CD4-positive, alpha-beta T cell treated with Interleukin-15 for 4 hours (primary cell): ENCODE data around the gene SYNC.

ENCODE experiments used
- DNase-seq: peaks from one replicate; pipeline ENCODE4 v3.0.0-alpha.2; 2020; ENCODE audit warnings: low spot score

Gene SYNC

GRCh38 chr1:32702599-32703478, at the start of gene SYNC:
Gene SYNC, minus strand, starts transcription at chr1:32702770. Its CDS starts 110 bp downstream, at chr1:32702660.
- no peak for DNase-seq

- no peak for DNase-seq
These were observed 47.2 kb upstream of the SYNC start for GRCh38 chr1:32749771-32750170.

- no peak for DNase-seq
These were observed 46.8 kb upstream of the SYNC start for GRCh38 chr1:32749332-32749731.

GRCh38 chr1:32748926-32749325, 46.4 kb upstream of the SYNC start:
- no peak for DNase-seq

- DNase-seq = no peak
These were observed 45.8 kb upstream of the SYNC start for GRCh38 chr1:32748348-32748747.

- DNase-seq = no peak
These were observed 43.6 kb upstream of the SYNC start for GRCh38 chr1:32746130-32746529.

- no peak for DNase-seq
These were observed 41.5 kb upstream of the SYNC start for GRCh38 chr1:32744071-32744425.

GRCh38 chr1:32743380-32744070, 41.0 kb upstream of the SYNC start:
- DNase-seq = no peak

- DNase-seq = no peak
These were observed 40.4 kb upstream of the SYNC start for GRCh38 chr1:32742956-32743355.

GRCh38 chr1:32742199-32742947, 39.8 kb upstream of the SYNC start:
- DNase-seq = no peak

GRCh38 chr1:32741413-32742198, 39.0 kb upstream of the SYNC start:
- no peak for DNase-seq

GRCh38 chr1:32741059-32741412, 38.5 kb upstream of the SYNC start:
- DNase-seq = no peak

- no peak for DNase-seq
These were observed 34.5 kb upstream of the SYNC start for GRCh38 chr1:32736812-32737791.

- DNase-seq = no peak
These were observed 31.2 kb upstream of the SYNC start for GRCh38 chr1:32733582-32734321.

GRCh38 chr1:32729254-32730046, 26.9 kb upstream of the SYNC start:
- DNase-seq = no peak

GRCh38 chr1:32728413-32729077, 26.0 kb upstream of the SYNC start:
- no peak for DNase-seq

GRCh38 chr1:32727876-32728275, 25.3 kb upstream of the SYNC start:
- no peak for DNase-seq

- DNase-seq = no peak
These were observed 23.0 kb upstream of the SYNC start for GRCh38 chr1:32725615-32725982.
